ENCODE results near the gene SUGT1.

- TF ChIP-seq CTCF (conservative IDR thresholded peaks at IDR 0.05 in 1 of 2, IDR thresholded peaks at IDR 0.05 in 1 of 2; ENCODE audit: extremely low read depth in 1 of 2, insufficient read depth in 1 of 2, low read depth in 1 of 2, low read length in 2 of 2) (no peak), EZH2 (IDR thresholded peaks at IDR 0.05; ENCODE audit: borderline replicate concordance, low read length) (no peak)
These were observed 49.3 kb downstream of the SUGT1 start for GRCh38 chr13:52701728-52702465.
